ENCODE results near the gene SLC6A17. TPM values are rescaled to one million over a fixed set of nuclear protein-coding genes. Genes with fewer than 3 reads are reported as not detected.

The SLC6A17 gene
- total RNA-seq, 1 donor from 2014 or later, result not detected

DNA sequence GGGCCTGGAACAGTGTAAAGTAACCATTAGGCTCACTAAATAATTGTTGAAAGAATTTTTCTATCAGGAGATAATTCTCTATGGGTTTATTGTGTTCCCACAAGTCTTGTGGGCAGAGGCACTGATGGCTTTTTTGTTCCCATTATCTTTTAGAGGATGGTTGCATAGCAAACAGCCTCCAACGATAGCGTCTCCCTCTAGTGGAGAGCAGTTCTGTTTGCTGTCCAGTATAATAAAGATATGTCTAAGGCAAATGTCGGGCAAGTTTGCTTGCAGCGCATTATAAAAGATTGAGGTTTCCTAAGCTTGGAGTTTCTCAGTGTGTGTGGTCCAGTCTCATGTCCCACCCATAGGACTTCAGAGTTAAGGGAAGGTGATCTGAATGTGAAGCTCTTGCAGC is 1.3 kb upstream of the SLC6A17 start:
- no peak for DNase-seq (ENCODE audit: low spot score, unreplicated experiment)
- H3K27ac Mint-ChIP-seq, result no peak overlapping the region
- H3K4me3 Mint-ChIP-seq (ENCODE audit: low read depth), result no peak overlapping the region
- H3K9me3 Mint-ChIP-seq (ENCODE audit: low read depth), result no peaks in the 10 kb centered on the region
- H3K27me3 Mint-ChIP-seq, result peaks cover 29% of the 10 kb centered on the region
- no peaks in the 10 kb centered on the region for H3K36me3 Mint-ChIP-seq (ENCODE audit: insufficient read depth)
- H3K4me1 Mint-ChIP-seq (ENCODE audit: low read depth), result no peaks in the 10 kb centered on the region
- TF ChIP-seq, protein P1, sequence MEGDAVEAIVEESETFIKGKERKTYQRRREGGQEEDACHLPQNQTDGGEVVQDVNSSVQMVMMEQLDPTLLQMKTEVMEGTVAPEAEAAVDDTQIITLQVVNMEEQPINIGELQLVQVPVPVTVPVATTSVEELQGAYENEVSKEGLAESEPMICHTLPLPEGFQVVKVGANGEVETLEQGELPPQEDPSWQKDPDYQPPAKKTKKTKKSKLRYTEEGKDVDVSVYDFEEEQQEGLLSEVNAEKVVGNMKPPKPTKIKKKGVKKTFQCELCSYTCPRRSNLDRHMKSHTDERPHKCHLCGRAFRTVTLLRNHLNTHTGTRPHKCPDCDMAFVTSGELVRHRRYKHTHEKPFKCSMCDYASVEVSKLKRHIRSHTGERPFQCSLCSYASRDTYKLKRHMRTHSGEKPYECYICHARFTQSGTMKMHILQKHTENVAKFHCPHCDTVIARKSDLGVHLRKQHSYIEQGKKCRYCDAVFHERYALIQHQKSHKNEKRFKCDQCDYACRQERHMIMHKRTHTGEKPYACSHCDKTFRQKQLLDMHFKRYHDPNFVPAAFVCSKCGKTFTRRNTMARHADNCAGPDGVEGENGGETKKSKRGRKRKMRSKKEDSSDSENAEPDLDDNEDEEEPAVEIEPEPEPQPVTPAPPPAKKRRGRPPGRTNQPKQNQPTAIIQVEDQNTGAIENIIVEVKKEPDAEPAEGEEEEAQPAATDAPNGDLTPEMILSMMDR (IDR thresholded peaks at IDR 0.05; ENCODE audit: unreplicated experiment), result peak; percentile 33

DNA sequence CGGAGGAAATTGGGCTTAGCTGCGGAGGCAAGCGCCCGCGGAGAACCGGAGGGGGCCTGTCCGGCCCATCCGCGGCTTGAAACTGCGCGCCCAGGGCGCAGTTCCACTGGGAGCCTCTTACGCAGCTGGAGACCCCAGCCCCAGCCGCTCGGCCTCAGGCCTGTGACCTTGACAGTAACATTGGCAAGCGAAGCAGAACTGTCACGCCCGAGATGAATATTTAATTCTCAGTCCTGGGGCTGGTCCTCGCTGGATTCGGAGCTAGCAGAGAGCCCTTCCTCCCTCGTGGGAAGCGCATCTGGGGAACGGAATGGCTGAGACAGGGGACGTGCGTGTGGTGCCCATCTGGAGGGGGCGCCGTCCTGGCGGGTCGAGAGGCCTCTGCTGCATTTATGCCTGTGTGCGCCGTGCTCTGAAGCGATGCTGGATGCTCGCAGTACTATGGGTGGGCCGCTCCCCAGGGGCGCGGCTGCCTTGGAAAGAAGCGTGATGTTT is 928 bp downstream of the SLC6A17 start:
- TF ChIP-seq, protein P1 (IDR thresholded peaks at IDR 0.05; ENCODE audit: unreplicated experiment), result no peak
- Mint-ChIP-seq H3K4me3 (ENCODE audit: low read depth) (no peak overlapping the region), H3K9me3 (ENCODE audit: low read depth) (no peaks in the 10 kb centered on the region), H3K27ac (no peak overlapping the region), H3K27me3 (peaks cover 50% of the 10 kb centered on the region), H3K36me3 (ENCODE audit: insufficient read depth) (no peaks in the 10 kb centered on the region), H3K4me1 (ENCODE audit: low read depth) (no peaks in the 10 kb centered on the region)
- no peak for DNase-seq (ENCODE audit: low spot score, unreplicated experiment)

DNA sequence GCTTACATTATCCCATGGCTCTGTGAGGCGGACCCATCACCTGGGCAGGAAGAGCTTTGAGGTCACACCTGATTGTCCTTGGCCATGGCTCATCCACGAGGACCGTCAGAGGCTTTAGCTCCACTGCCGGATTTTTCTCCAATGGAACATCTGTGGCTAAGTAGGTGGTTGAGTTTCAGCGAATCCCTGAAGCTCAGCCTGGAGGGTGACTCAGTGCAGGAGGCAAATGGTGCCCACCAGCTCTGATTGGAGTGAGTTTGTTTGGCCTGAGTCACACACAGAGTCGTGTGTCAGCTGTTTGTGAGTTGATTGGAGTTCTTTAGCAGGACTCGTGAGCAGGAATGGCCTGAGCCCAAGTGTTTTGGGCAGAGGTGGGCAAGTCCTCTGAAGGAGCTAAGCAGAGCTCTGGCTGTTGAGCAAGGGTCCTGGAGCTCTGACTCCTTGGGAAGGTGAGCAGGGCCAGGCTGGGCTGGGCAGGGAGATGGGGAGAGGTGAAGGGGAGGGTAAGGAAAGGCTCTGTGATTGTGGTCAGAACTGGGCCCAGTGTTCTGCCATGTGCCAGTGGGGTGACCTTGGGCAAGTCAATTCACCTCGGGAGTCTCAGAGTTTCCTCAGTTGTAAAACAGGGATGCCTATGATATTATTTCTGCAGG is 2.0 kb downstream of the SLC6A17 start:
- no peaks in the 10 kb centered on the region for H3K36me3 Mint-ChIP-seq (ENCODE audit: insufficient read depth)
- H3K27ac Mint-ChIP-seq, result no peak overlapping the region
- TF ChIP-seq, protein P1 (IDR thresholded peaks at IDR 0.05; ENCODE audit: unreplicated experiment), result no peak
- no peaks in the 10 kb centered on the region for H3K4me1 Mint-ChIP-seq (ENCODE audit: low read depth)
- H3K9me3 Mint-ChIP-seq (ENCODE audit: low read depth), result no peaks in the 10 kb centered on the region
- peaks cover 60% of the 10 kb centered on the region for H3K27me3 Mint-ChIP-seq
- DNase-seq (ENCODE audit: low spot score, unreplicated experiment), result no peak
- H3K4me3 Mint-ChIP-seq (ENCODE audit: low read depth), result no peak overlapping the region

DNA sequence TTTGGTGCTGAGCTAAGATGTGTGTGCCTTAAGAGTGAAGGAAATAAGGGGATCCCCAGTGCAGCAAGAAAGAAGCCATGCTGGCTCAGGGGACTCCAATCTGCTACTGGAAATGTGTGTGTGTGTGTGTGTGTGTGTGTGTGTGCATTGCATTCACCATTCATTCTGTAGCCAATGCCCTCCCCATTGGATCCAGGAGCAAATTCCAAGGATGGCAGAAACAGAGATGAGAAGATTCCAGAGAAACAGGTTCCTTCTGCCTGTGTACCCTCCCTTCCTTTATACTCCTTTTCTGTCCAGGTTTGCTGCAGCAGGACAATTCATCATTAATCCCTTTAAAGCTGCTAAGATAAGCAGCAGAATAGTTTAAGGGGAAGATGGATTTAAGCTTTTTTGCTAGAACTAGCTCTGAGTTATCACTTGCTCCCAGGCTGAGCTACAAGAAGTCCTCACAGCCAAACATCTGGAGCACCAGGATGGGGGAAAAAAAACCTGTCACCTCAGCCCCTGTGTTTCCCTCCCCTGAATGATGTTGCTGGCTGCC is 3.2 kb downstream of the SLC6A17 start:
- Mint-ChIP-seq H3K9me3 (ENCODE audit: low read depth) (no peaks in the 10 kb centered on the region), H3K4me3 (ENCODE audit: low read depth) (no peak overlapping the region), H3K27me3 (peaks cover 67% of the 10 kb centered on the region), H3K36me3 (ENCODE audit: insufficient read depth) (no peaks in the 10 kb centered on the region), H3K4me1 (ENCODE audit: low read depth) (no peaks in the 10 kb centered on the region), H3K27ac (no peak overlapping the region)
- no peak for DNase-seq (ENCODE audit: low spot score, unreplicated experiment)
- TF ChIP-seq, protein P1 (IDR thresholded peaks at IDR 0.05; ENCODE audit: unreplicated experiment), result no peak

DNA sequence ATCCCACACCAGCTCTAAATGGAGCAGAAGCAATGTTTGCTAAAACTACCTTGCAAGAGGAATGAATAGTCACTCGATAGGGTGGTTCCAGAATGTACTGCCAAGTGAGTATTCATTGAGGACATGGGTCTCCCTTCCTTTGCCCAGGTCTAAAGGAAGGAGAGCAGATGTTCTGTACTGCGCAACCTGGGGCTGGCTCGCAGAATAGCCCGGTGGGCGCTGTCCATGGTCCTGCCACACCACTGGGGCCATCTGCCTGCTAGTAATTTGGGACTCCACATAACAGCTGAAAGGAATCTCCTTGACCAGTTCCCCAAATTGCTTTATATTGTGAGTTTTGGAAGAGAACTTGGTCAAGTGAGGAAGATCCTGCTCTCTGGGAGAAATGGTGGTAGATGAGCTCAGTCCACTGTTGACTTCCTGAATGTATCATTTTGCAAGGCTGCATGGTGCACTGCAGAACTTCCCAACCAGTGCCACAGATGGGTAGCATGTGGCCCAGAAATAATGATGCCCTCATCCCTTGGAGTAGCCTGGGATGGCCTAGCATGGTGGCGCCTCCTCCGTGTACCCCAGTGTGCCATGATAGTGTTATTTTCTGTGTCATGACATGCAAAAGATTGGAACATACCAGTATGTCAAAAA is 5.7 kb downstream of the SLC6A17 start:
- Mint-ChIP-seq H3K27ac (no peak overlapping the region), H3K9me3 (ENCODE audit: low read depth) (no peaks in the 10 kb centered on the region)

More for the DNA sequence above, 5.7 kb downstream of the SLC6A17 start:
- Mint-ChIP-seq H3K36me3 (ENCODE audit: insufficient read depth) (no peaks in the 10 kb centered on the region), H3K27me3 (peaks cover 89% of the 10 kb centered on the region), H3K4me1 (ENCODE audit: low read depth) (no peaks in the 10 kb centered on the region), H3K4me3 (ENCODE audit: low read depth) (no peak overlapping the region)
- DNase-seq (ENCODE audit: low spot score, unreplicated experiment), result peak; percentile 88
- TF ChIP-seq, protein P1 (IDR thresholded peaks at IDR 0.05; ENCODE audit: unreplicated experiment), result no peak

Measured in progenitor cell of endocrine pancreas (in vitro differentiated cells).